Transverse colon (tissue), 4 donors: ENCODE measurements around the gene VCAM1. TPM values are rescaled to one million over a fixed set of nuclear protein-coding genes. Genes with fewer than 3 reads are reported as not detected.

ENCODE experiments used
- DNase-seq: peaks from one replicate; pipeline ENCODE4 v3.0.0-alpha.2; 2019
- H3K27ac ChIP-seq, 4 donors: fragments of 200-600 bp; sonication (generic); 2 replicates each; pipeline ENCODE4 v1.5.1; 2016 to 2018; ENCODE audit warnings: inconsistent platforms in 4 of 4
- H3K27me3 ChIP-seq: fragments of 200-600 bp; sonication (generic); 2 replicates; pipeline ENCODE4 v1.5.1; 2017; ENCODE audit warnings: inconsistent platforms
- H3K36me3 ChIP-seq, 4 donors: fragments of 200-600 bp; sonication (generic); 2 replicates each; pipeline ENCODE4 v1.5.1; 2017 to 2019; ENCODE audit warnings: inconsistent platforms in 4 of 4
- H3K4me1 ChIP-seq, 4 donors: fragments of 200-600 bp; sonication (generic); 2 replicates each; pipeline ENCODE4 v1.5.1; 2017 to 2020; ENCODE audit warnings: inconsistent platforms in 4 of 4
- H3K4me3 ChIP-seq, 4 donors: fragments of 200-600 bp; sonication (generic); 1 replicate in 1 of 4; 2 replicates in 3 of 4; pipeline versions ENCODE4 v1.5.1 to v1.6.1; 2017 to 2019; ENCODE audit warnings: inconsistent platforms in 4 of 4
- H3K9me3 ChIP-seq, 2 donors: fragments of 200-600 bp; sonication (generic); 2 replicates each; pipeline ENCODE4 v1.5.1; 2017 to 2019; ENCODE audit warnings: inconsistent platforms in 2 of 2
- EP300 ChIP-seq: sonication (generic); formaldehyde crosslinking; IDR thresholded peaks from one replicate; pipeline ENCODE4 v1.6.1; 2017; ENCODE audit warnings: antibody characterized with exemption, low read depth
- POLR2A ChIP-seq: fragments of 450-650 bp; IDR thresholded peaks from one replicate; pipeline ENCODE4 v1.6.1; 2016; ENCODE audit warnings: antibody characterized with exemption, mild to moderate bottlenecking, moderate library complexity
- POLR2AphosphoS5 ChIP-seq, 3 donors: sonication (generic); formaldehyde crosslinking; IDR thresholded peaks; one replicate each; pipeline ENCODE4 v1.6.1; 2016; ENCODE audit warnings: antibody characterized with exemption in 3 of 3
- WGBS, 2 donors: methylation state at CpG; one replicate each; pipeline ENCODE4 v1.1.5; 2018; ENCODE audit warnings: low coverage in 1 of 2; 5-methylcytosine and 5-hydroxymethylcytosine counted together
- in situ Hi-C, 4 donors: fragments of 200-750 bp; cut with MboI; loops; one replicate each; pipeline versions ENCODE4 v1.15.0 to v1.15.1; 2017; ENCODE audit warnings: low sequenced_read_pairs in 3 of 4, low pct_ligation_motif_present in 1 of 4, low pct_unique_long_range_greater_than_20kb in 1 of 4
- intact Hi-C: fragments of 100-400 bp; cut with DNase I; formaldehyde crosslinking; loops from one replicate; pipeline ENCODE4 v1.15.1; 2023; ENCODE audit warnings: low total_unique reads
- total RNA-seq, 4 donors: library from RNA; depleted of rRNA; stranded (reverse); fragments of >200 nt; gene quantifications; one replicate each; pipeline ENCODE4 v1.1.0, GENCODE V29; 2016
- TF ChIP-seq, protein P1 (sequence below), 5 experiments: fragments of 200-600 bp in 3 of 5; fragments of 450-650 bp in 2 of 5; sonication (generic) in 3 of 5; IDR thresholded peaks; 1 replicate in 2 of 5; 2 replicates in 3 of 5; pipeline ENCODE4 v1.5.1; 2016 to 2017; ENCODE audit warnings: antibody characterized with exemption in 5 of 5, inconsistent platforms in 3 of 5, mild to moderate bottlenecking in 2 of 5, moderate library complexity in 1 of 5

The VCAM1 gene
- total RNA-seq, 4 donors from 2014 or later = 1.5 to 8.4 (median 5.1) TPM

DNA sequence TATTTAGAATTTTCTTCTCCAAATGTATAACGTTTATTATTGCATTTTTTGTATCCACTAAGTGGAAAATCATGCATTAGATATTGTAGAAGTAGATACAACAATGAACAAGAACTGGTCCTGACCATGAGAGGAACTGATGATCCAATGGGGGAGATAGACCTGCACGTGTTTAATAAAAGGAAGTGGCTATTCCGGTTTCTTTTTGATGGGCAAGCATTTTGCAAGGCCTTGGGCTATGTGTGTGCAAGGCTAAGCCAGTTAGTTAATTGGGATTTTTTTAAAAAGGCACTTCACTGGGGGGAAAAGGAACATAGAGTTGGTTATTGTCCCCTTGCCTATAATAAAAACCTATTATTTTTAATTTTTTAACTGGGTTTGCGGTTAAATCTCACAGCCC is 961 bp upstream of the VCAM1 start:
- H3K9me3 ChIP-seq = no peaks in the 10 kb centered on the region
- no peak overlapping the region for H3K4me3 ChIP-seq
- H3K27ac ChIP-seq = no peak overlapping the region
- no peaks in the 10 kb centered on the region for H3K27me3 ChIP-seq
- in situ Hi-C loops (no loop called here), intact Hi-C loops (no loop called here)
- H3K36me3 ChIP-seq = no peaks in the 10 kb centered on the region
- WGBS, 2 donors = 72 to 73% methylated on average over 4 of the region's 4 CpGs
- peaks cover 0 to 18% (median 0%) of the 10 kb centered on the region in 4 donors for H3K4me1 ChIP-seq
- no peak for TF ChIP-seq POLR2A
- no peak for TF ChIP-seq POLR2AphosphoS5 (IDR thresholded peaks at IDR 0.05)
- TF ChIP-seq EP300 = no peak
- TF ChIP-seq, protein P1, sequence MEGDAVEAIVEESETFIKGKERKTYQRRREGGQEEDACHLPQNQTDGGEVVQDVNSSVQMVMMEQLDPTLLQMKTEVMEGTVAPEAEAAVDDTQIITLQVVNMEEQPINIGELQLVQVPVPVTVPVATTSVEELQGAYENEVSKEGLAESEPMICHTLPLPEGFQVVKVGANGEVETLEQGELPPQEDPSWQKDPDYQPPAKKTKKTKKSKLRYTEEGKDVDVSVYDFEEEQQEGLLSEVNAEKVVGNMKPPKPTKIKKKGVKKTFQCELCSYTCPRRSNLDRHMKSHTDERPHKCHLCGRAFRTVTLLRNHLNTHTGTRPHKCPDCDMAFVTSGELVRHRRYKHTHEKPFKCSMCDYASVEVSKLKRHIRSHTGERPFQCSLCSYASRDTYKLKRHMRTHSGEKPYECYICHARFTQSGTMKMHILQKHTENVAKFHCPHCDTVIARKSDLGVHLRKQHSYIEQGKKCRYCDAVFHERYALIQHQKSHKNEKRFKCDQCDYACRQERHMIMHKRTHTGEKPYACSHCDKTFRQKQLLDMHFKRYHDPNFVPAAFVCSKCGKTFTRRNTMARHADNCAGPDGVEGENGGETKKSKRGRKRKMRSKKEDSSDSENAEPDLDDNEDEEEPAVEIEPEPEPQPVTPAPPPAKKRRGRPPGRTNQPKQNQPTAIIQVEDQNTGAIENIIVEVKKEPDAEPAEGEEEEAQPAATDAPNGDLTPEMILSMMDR (IDR thresholded peaks at IDR 0.05) = no peak
- no peak for DNase-seq

DNA sequence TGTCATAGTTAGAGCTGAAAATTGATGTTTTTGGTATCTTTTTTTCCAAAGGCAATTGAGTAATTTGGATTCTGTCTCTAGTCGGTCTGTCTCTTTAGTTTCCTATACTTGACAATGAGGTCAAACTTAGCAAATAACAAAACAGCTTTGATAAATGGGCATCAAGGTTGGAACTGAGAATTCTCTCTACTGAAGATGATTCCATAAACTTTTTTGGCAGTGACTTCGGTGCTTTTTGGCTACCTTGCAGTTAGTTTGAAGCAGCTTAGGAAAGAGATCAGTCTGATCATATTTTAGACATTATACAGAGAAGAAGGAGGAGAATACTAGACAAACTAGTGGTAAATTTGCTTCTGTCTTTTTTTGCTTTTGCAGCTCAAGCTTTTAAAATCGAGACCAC is 559 bp downstream of the VCAM1 start:
- H3K4me3 ChIP-seq = peak overlapping the region in 2 of 4 donors; percentile 9 to 23
- peaks cover 0 to 18% (median 0%) of the 10 kb centered on the region in 4 donors for H3K4me1 ChIP-seq
- intact Hi-C loops (no loop called here), in situ Hi-C loops (no loop called here)
- TF ChIP-seq, protein P1 (IDR thresholded peaks at IDR 0.05) = no peak
- TF ChIP-seq POLR2A (no peak), EP300 (no peak), POLR2AphosphoS5 (IDR thresholded peaks at IDR 0.05) (no peak)
- peak overlapping the region; percentile 2 to 50 (median 44) for H3K27ac ChIP-seq
- 56 to 59% methylated on average over 3 of the region's 3 CpGs for WGBS, 2 donors
- no peaks in the 10 kb centered on the region for H3K27me3 ChIP-seq
- H3K36me3 ChIP-seq = no peaks in the 10 kb centered on the region
- DNase-seq = no peak
- H3K9me3 ChIP-seq = no peaks in the 10 kb centered on the region

DNA sequence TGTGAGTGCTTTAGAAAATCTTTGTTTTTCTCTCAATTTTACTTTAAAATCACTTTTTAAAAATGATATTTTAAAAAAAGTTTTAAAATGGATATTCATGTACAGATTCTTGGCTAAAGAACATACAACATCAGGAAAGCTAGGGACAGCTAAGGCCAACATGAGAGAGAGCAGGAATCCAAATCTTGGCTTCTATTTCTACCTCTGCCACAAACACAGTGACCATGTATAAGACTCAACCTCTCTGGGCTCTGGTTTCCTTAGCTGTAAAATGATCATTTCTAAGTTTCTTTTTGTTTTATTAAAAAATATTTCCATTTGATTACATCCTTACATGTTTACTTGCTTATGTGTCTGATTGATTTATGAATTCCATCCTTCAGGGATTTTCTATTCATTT is 1.2 kb downstream of the VCAM1 start:
- DNase-seq = no peak
- Histone ChIP-seq H3K27me3 (no peaks in the 10 kb centered on the region), H3K36me3 (no peaks in the 10 kb centered on the region), H3K9me3 (no peaks in the 10 kb centered on the region), H3K27ac (peak overlapping the region; percentile 2 to 50 (median 44)), H3K4me3 (peak overlapping the region in 2 of 4 donors; percentile 5 to 23), H3K4me1 (peaks cover 0 to 18% (median 0%) of the 10 kb centered on the region in 4 donors)
- TF ChIP-seq, protein P1 (IDR thresholded peaks at IDR 0.05) = no peak
- no peak for TF ChIP-seq POLR2A
- TF ChIP-seq EP300 = no peak
- TF ChIP-seq POLR2AphosphoS5 (IDR thresholded peaks at IDR 0.05) = no peak
- intact Hi-C loops (no loop called here), in situ Hi-C loops (no loop called here)

DNA sequence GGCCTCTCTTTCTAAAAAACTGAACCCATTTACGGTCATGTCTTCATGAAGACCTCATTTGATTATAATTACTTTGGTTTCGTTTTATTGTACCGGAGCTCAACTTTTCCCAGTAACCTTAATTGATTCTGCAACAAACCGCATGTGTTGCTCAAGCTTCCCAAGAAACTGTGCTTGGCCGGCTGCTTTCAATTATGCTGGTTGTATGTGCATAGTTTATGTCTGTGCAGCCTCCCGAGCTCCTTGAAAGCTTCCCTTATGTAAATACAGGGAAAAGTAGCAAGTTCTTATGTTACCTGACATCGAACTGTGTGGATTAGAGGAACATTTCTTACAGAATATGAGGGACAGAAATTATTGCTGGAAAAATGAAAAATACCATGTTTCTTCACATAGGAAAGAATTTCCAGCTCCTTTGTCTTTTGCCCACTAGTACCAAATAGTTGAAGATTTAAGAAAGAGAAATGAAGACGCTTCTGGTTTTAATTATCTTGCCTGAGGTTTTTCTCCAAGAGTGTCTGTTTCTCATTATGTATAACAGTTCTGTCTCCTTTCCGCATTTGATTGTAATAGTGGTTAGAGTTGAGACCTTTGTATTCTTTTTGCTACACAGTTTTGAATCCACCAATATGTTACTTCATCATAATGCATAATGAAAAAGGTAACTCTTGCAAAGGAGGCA is 2.1 kb downstream of the VCAM1 start:
- Histone ChIP-seq H3K4me3 (peak overlapping the region in 2 of 4 donors; percentile 4 to 23), H3K9me3 (no peaks in the 10 kb centered on the region), H3K27me3 (no peaks in the 10 kb centered on the region), H3K27ac (peak overlapping the region; percentile 2 to 50 (median 44)), H3K36me3 (no peaks in the 10 kb centered on the region), H3K4me1 (peaks cover 0 to 18% (median 0%) of the 10 kb centered on the region in 4 donors)
- intact Hi-C loops = no loop called here
- WGBS, 2 donors = 20 to 45% methylated on average over 8 to 9 of the region's 9 CpGs
- TF ChIP-seq, protein P1 (IDR thresholded peaks at IDR 0.05) = no peak
- TF ChIP-seq EP300 (no peak), POLR2AphosphoS5 (IDR thresholded peaks at IDR 0.05) (no peak), POLR2A (no peak)
- DNase-seq = peak; percentile 25
- in situ Hi-C loops = no loop called here
